ENCODE data around the gene KIF6. TPM values are rescaled to one million over a fixed set of nuclear protein-coding genes. Genes with fewer than 3 reads are reported as not detected.

The KIF6 gene
- total and polyA plus RNA-seq, 2 of the 8 experiments (the other 6 are each of a cell fraction or from before 2014, with no cell fraction given): 0.53 to 0.65 TPM

- Histone ChIP-seq H3K4me1 (replicated peaks in 1 of 4; ENCODE audit: control insufficient read depth in 3 of 4, insufficient read depth in 4 of 4, low read length in 3 of 4) (peaks cover 0 to 2% (median 0%) of the 10 kb centered on the region in 4 experiments; a peak in 1 of 7 replicates), H3K23ac (ENCODE audit: insufficient read length) (no peak overlapping the region), H3K27me3 (replicated peaks in 1 of 4; ENCODE audit: control insufficient read depth in 3 of 4, extremely low read depth in 1 of 4, insufficient read depth in 3 of 4, low read length in 3 of 4) (no peaks in the 10 kb centered on the region), H2BK15ac (ENCODE audit: low read length) (no peak overlapping the region), H3K18ac (ENCODE audit: extremely low read depth, low read length) (no peak overlapping the region), H4K91ac (replicated peaks; ENCODE audit: insufficient read length, low read length) (no peak overlapping the region), H3K9ac (replicated peaks in 1 of 4; ENCODE audit: extremely low read depth in 1 of 4, low read depth in 3 of 4, low read length in 3 of 4) (no peak overlapping the region), H3K23me2 (ENCODE audit: low read depth, low read length) (no peaks in the 10 kb centered on the region), H4K8ac (ENCODE audit: extremely low read depth, insufficient read depth, low read length) (no peak overlapping the region), H4K5ac (ENCODE audit: insufficient read length, low read depth, low read length) (no peak overlapping the region), H3K4ac (replicated peaks; ENCODE audit: insufficient read length, low read depth, low read length) (no peak overlapping the region), H3K56ac (replicated peaks; ENCODE audit: insufficient read length, low read depth, low read length) (no peak overlapping the region), H3K36me3 (ENCODE audit: control insufficient read depth in 2 of 4, insufficient read depth in 4 of 4, low read length in 3 of 4) (no peaks in the 10 kb centered on the region), H2BK5ac (ENCODE audit: low read depth, low read length) (no peak overlapping the region), H3K27ac (ENCODE audit: low read depth, low read length) (no peak overlapping the region), H3K9me3 (ENCODE audit: insufficient read depth in 2 of 2, low read depth in 1 of 2, low read length in 1 of 2) (no peaks in the 10 kb centered on the region), H4K20me1 (replicated peaks in 1 of 2; ENCODE audit: control insufficient read depth in 1 of 2, insufficient read depth in 2 of 2, low read length in 2 of 2) (no peaks in the 10 kb centered on the region), H3K79me2 (ENCODE audit: control insufficient read depth in 1 of 2, insufficient read depth in 2 of 2, low read length in 2 of 2) (no peaks in the 10 kb centered on the region), H3K14ac (ENCODE audit: insufficient read length) (no peak overlapping the region), H3K4me3 (ENCODE audit: extremely low read depth in 1 of 4, insufficient read depth in 2 of 4, low read depth in 3 of 4, low read length in 4 of 4) (no peak overlapping the region), H2BK20ac (ENCODE audit: low read length) (no peak overlapping the region), H2AK5ac (ENCODE audit: low read depth, low read length) (no peak overlapping the region), H3K4me2 (ENCODE audit: insufficient read depth in 1 of 2, low read depth in 2 of 2, low read length in 2 of 2) (no peak overlapping the region), H2BK12ac (ENCODE audit: low read depth, low read length) (no peak overlapping the region), H2BK120ac (replicated peaks; ENCODE audit: low read depth, low read length) (no peak overlapping the region), H2AFZ (ENCODE audit: low read length) (no peak overlapping the region), H3K79me1 (ENCODE audit: low read depth, low read length) (no peaks in the 10 kb centered on the region)
- no peak for FAIRE-seq
- POLR2A ChIA-PET (ENCODE audit: partially characterized antibody): no interaction called here
- CTCF ChIA-PET (ENCODE audit: partially characterized antibody): no interaction called here
- 86 to 100% methylated on average over 2 to 11 of the region's 11 CpGs for WGBS, 2 experiments (ENCODE audit: extremely low coverage in 1 of 2, insufficient coverage in 1 of 2, insufficient read length in 1 of 2, insufficient replicate concordance in 2 of 2, low coverage in 1 of 2, low lambda C conversion rate in 2 of 2, missing lambda C conversion rate in 1 of 2)
- DNase-seq (ENCODE audit: low read depth in 1 of 2, low spot score in 2 of 2): no peak
- TF ChIP-seq KDM1A (IDR thresholded peaks at IDR 0.05; ENCODE audit: borderline replicate concordance, low read length): no peak
- TF ChIP-seq USF2 (IDR thresholded peaks at IDR 0.05; ENCODE audit: low read length): no peak
- TF ChIP-seq GTF2F1 (IDR thresholded peaks at IDR 0.05; ENCODE audit: borderline replicate concordance, low read depth, low read length): no peak
- no peak for TF ChIP-seq MAFK (IDR thresholded peaks at IDR 0.05; ENCODE audit: low read depth, low read length)
- TF ChIP-seq EGR1 (IDR thresholded peaks at IDR 0.05; ENCODE audit: borderline replicate concordance, low read depth, low read length): no peak
- no peak for TF ChIP-seq ZNF274 (IDR thresholded peaks at IDR 0.05; ENCODE audit: borderline replicate concordance, extremely low read depth, low read length)
- no peak for TF ChIP-seq SAP30 (IDR thresholded peaks at IDR 0.05; ENCODE audit: insufficient read depth, insufficient replicate concordance, low read length)
- TF ChIP-seq RFX5 (IDR thresholded peaks at IDR 0.05; ENCODE audit: borderline replicate concordance, low read depth, low read length): no peak
- no peak for TF ChIP-seq SUZ12 (IDR thresholded peaks at IDR 0.05; ENCODE audit: low read length)
These were observed 303.6 kb downstream of the KIF6 start for GRCh38 chr6:39421383-39422225.

Measured in H1 (cell line).